Neural progenitor cell (in vitro differentiated cells): Measurements from ENCODE around the gene KLHDC7B.

Experiments used
- CTCF ChIP-seq: fragments of 200-600 bp; sonication (generic); IDR thresholded peaks from 2 replicates; pipeline ENCODE4 v1.5.1; 2017; ENCODE audit warnings: antibody characterized with exemption, mild to moderate bottlenecking
- EZH2 ChIP-seq: fragments of 200-600 bp; sonication (generic); IDR thresholded peaks from 2 replicates; pipeline ENCODE4 v1.6.1; 2017; ENCODE audit warnings: antibody characterized with exemption, mild to moderate bottlenecking, moderate library complexity

DNA sequence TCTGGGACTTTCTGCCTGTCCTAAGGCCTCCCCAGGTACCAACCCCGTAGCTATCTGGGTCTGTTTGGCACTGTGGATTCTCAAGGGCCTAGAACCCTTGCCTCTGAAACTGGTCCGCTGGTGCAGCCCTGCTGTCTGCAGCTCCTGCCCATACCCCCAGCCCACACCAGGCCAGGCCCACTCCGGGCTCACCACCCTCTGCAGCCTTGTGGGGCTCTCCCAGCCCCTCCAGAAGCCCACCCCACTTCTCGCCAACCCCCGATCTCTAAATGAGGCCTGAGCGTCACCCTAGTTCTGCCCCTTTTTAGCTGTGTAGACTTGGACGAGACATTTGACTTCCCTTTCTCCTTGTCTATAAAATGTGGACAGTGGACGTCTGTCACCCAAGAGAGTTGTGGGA is 4.7 kb downstream of the KLHDC7B start:
- TF ChIP-seq CTCF, result no peak
- TF ChIP-seq EZH2, result no peak
